GM18519 (cell line): Measurements from ENCODE around the gene CENPX.

Experiments
- ATAC-seq: cut with Tn5 transposase; IDR thresholded peaks from one replicate; pipeline ENCODE4 v1.9.1; 2021; ENCODE audit warnings: mild to moderate bottlenecking, moderate library complexity; ENCODE audit not compliant: unreplicated experiment, low FRiP score

The CENPX gene

GRCh38 chr17:82022310-82022980 is at the start of gene CENPX:
Gene CENPX (minus strand): TSS chr17:82022878. CDS start chr17:82022861, 17 bp downstream.
- ATAC-seq: peak; percentile 29

GRCh38 chr17:82070611-82071010 is 47.9 kb upstream of the CENPX start:
- ATAC-seq: no peak

- no peak for ATAC-seq
These were observed 43.1 kb upstream of the CENPX start, which contains the start of gene DUS1L for GRCh38 chr17:82065638-82066303. Gene DUS1L (minus strand): TSS chr17:82065804. CDS start chr17:82065059, 745 bp downstream.

DNA sequence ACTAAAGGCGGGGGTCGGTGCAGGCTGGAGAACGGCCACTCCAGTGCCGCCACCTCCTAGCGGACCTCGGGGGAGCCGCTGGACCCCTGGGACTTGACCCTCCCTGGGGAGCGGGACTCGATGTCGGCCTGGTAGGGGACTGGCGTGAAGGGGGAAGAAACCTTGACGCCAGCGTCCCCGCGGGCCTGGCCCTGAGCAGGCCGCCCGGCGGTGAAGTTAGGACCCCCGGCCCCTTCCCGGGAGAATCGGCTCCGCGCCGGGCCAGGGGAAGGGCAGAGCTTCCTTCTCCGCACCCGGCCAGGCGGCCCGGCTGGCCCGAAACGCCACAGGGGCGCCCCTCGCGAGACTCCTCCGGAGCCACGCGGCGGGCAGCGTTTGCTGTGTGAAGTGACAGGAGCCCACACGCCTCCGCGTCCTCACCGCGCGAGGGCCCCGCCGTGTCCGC is 42.5 kb upstream of the CENPX start:
- ATAC-seq: no peak

GRCh38 chr17:82064433-82065192 is 41.9 kb upstream of the CENPX start:
- no peak for ATAC-seq

- ATAC-seq: no peak
These were observed 41.0 kb upstream of the CENPX start for GRCh38 chr17:82063424-82064415.

- ATAC-seq: no peak
These were observed 40.3 kb upstream of the CENPX start for GRCh38 chr17:82062984-82063368.

- no peak for ATAC-seq
These were observed 39.7 kb upstream of the CENPX start for GRCh38 chr17:82062076-82062983.

- no peak for ATAC-seq
These were observed 38.6 kb upstream of the CENPX start for GRCh38 chr17:82061047-82061925.

- no peak for ATAC-seq
These were observed 37.9 kb upstream of the CENPX start for GRCh38 chr17:82060614-82061013.

DNA sequence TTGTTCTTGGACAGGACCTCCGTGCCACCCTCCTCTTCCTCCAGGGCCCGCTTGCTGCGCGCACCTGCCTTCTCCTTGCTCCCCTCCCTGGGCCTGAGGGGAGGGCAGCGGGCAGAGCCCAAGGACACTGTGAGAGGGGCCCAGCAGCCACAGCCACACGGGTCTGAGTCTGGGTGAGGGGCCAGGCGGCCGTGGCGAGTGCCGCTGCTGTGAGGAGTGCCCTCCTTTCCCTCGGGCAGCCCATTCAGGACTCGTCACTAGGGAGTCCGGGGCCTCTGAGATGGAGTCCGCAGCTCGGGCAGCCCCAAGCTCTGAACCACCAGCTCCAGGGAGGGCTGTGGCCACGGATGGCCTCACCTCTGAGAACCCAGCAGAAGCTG is 37.3 kb upstream of the CENPX start:
- no peak for ATAC-seq

- ATAC-seq: no peak
These were observed 36.8 kb upstream of the CENPX start for GRCh38 chr17:82059272-82060000.

- ATAC-seq: no peak
These were observed 36.2 kb upstream of the CENPX start for GRCh38 chr17:82058855-82059249.

DNA sequence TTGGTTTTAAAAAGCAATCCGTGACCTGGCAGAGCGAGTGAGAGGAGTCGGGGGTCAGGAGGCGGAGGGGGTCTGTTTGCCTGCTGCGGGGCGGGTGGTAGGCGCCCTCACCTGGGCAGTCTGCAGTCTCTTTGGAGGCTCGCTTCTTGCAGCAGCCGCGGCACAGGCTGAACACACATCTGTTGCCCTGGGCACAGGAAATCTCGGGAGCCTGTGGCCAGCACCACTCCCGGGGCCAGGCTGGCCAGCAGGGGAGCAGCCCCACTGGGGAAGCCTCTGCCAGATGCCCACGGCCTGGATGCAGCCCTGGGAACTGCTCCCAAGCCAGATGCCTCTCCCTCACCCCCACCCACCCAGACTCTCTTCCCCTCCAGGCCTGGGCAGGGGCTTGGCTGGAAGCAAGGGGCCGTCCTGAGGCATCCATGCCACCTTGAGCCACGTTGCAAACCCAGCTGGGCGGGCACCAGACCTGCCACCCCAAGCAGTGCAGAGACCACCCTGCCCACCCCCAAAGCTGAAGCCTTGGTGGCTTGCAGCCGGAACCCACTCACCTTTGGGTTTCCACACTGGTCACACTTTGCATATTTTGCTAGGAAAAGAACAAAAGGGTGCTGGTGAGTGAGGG is 35.7 kb upstream of the CENPX start:
- no peak for ATAC-seq

DNA sequence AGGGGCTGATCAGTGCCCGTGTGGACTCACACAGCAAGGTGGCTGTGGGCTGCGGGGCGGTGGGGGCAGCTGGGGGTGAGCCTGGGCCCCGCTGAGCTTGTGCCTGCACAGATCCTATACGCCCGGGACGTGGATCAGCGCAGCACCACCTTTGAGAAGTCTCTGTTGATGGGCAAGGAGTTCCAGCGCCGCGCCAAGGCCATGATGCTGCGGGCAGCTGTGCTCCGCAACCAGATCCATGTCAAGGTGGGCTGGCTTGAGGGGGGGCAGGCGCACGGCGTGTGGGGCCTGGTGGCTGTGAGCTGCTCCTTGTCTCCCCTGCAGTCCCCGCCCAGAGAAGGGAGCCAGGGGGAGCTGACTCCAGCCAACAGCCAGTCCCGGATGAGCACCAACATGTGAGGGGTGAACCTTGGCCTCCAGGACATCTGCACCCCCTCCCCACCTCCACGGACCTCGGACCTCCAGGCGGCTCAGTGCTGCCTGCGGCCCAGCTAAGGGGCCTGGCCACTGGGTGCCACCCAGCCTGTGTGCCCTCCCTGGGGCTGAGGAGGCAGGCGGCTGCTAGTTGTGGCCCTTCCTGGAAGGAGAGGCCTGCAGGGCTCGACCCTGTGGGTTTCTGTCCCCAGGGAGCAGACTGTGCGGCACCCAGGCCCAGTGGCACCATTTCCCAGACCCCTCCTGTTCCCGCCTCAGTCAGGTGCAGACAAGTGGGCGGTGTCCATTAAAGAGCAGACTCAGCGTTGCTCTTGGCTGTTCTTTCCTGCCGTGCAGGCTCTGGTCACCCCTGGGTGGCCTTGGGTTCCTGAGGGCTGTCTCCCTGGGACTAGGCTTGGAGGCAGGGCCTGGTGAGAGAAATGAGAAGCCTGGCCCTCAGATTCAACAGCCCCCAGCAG is 34.3 kb upstream of the CENPX start:
- ATAC-seq: no peak
